GM12892 (cell line): ENCODE measurements around the gene BARHL2.

Source experiments
- POLR2A ChIP-seq: IDR thresholded peaks from 2 replicates; pipeline ENCODE4 v1.6.1; 2011; ENCODE audit warnings: low read depth, low read length, control low read depth
- POLR2AphosphoS5 ChIP-seq: IDR thresholded peaks from 2 replicates; pipeline ENCODE4 v1.6.1; 2011; ENCODE audit warnings: low read depth, low read length, control low read depth

DNA sequence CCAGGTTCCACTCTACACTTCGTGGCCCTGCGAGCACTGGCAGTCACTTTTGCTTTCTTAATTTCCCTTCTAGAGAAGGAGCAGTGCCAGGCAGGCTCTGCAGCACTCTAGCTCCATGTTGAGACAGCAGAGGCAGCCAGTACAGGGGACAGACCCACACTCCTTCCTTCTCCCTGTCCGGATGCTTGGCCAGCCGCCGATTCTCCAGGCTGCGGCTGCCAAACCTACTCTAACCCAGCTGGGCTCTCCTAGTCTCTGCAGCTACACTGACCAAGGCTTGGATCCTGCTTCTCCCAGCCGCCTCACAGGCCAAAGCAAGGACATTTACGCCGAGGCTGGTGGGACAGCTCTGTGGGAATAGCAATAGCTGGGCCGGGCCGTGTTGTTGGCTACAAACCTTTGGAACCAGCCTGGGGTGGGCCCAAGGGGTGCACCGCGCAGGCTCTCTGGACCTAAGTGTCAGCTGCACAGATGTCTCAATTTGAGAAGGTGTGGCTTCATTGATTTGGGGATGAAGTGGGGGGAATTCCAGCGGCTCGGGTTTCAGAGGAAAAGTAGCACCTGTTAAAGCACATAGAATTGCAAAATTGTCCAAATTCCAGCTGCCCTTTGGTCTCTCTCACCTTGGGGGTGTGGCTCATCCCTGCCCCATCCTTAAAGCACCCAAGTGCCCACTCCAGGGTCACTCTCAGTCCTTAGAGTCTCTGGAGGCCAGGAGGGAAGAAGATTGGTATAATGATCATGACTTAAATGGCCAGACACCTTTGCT is 3.2 kb downstream of the BARHL2 start:
- TF ChIP-seq POLR2AphosphoS5 (no peak), POLR2A (no peak)
